Panc1 (cell line): ENCODE results near the gene PIPOX. TPM values are rescaled to one million over a fixed set of nuclear protein-coding genes. Genes with fewer than 3 reads are reported as not detected.

Experiments used
- ATAC-seq: fragments of 200-7000 bp; cut with Tn5 transposase; 2 replicates; pipeline ENCODE4 v1.9.1; 2020; ENCODE audit warnings: mild to moderate bottlenecking, moderate library complexity
- BruUV-seq: library from RNA; stranded (reverse); fragments of 400-500 nt; replicated peaks from 2 replicates; lab custom pipeline; 2021; lab: Mats Ljungman, UMichigan
- CTCF ChIA-PET: fragments of 300-600 bp; sonication (Branson Sonifier 250); formaldehyde crosslinking; loops from one replicate; lab custom pipeline; 2022; ENCODE audit warnings: antibody characterized with exemption; lab: Charles Lee
- POLR2A ChIA-PET: fragments of 300-600 bp; sonication (Branson Sonifier 250); formaldehyde crosslinking; loops from one replicate; lab custom pipeline; 2022; ENCODE audit warnings: antibody characterized with exemption; lab: Charles Lee
- DNase-seq: peaks from one replicate; pipeline ENCODE4 v3.0.0-alpha.2; 2010; ENCODE audit warnings: low read depth, low spot score
- H3K27ac ChIP-seq: 2 replicates; pipeline ENCODE4 v1.5.1; 2011; ENCODE audit warnings: mild to moderate bottlenecking, low read length, inconsistent platforms
- H3K27me3 ChIP-seq: fragments of 200-500 bp; sonication (Bioruptor generic); 2 replicates; pipeline ENCODE4 v1.6.0; 2014; ENCODE audit warnings: low read length, inconsistent platforms; ENCODE audit not compliant: control insufficient read depth, insufficient read depth
- H3K36me3 ChIP-seq: fragments of 200-500 bp; sonication (Bioruptor generic); 2 replicates; pipeline ENCODE4 v1.5.1; 2014; ENCODE audit warnings: inconsistent platforms, mild to moderate bottlenecking, low read length, moderate library complexity; ENCODE audit not compliant: control insufficient read depth, insufficient read depth
- H3K4me1 ChIP-seq: 2 replicates; pipeline ENCODE4 v1.5.1; 2011; ENCODE audit warnings: inconsistent platforms, mild to moderate bottlenecking, low read length, moderate library complexity; ENCODE audit not compliant: control insufficient read depth, insufficient read depth
- H3K4me3 ChIP-seq, 2 experiments: 2 replicates each; pipeline ENCODE4 v1.5.1; 2011 to 2012; ENCODE audit warnings: low read depth in 2 of 2, low read length in 2 of 2, mild to moderate bottlenecking in 2 of 2, inconsistent platforms in 1 of 2, moderate library complexity in 1 of 2
- H3K9me3 ChIP-seq: fragments of 200-500 bp; sonication (Bioruptor generic); 2 replicates; pipeline ENCODE4 v1.5.1; 2014; ENCODE audit warnings: low read depth, mild to moderate bottlenecking, inconsistent platforms, low read length, moderate library complexity; ENCODE audit not compliant: control insufficient read depth, insufficient read depth
- CTCF ChIP-seq: fragments of 450-650 bp; IDR thresholded peaks from 2 replicates; pipeline ENCODE4 v1.5.1; 2017; ENCODE audit warnings: mild to moderate bottlenecking
- POLR2AphosphoS5 ChIP-seq: IDR thresholded peaks from 2 replicates; pipeline ENCODE4 v1.6.1; 2012; ENCODE audit warnings: mild to moderate bottlenecking, low read depth, low read length, moderate library complexity
- REST ChIP-seq, 2 experiments: IDR thresholded peaks; 2 replicates each; pipeline ENCODE4 v1.6.1; 2011 to 2012; ENCODE audit warnings: low read depth in 2 of 2, control low read depth in 1 of 2, low read length in 1 of 2, mild to moderate bottlenecking in 1 of 2, moderate library complexity in 1 of 2; ENCODE audit not compliant: insufficient read depth in 1 of 2
- SIN3A ChIP-seq: IDR thresholded peaks from 2 replicates; pipeline ENCODE4 v1.6.1; 2012; ENCODE audit warnings: low read depth, mild to moderate bottlenecking, low read length, moderate library complexity, borderline replicate concordance; ENCODE audit not compliant: insufficient read depth
- TCF7L2 ChIP-seq: IDR thresholded peaks from 2 replicates; pipeline ENCODE4 v1.6.1; 2011; ENCODE audit warnings: mild to moderate bottlenecking, low read depth, low read length, inconsistent platforms
- in situ Hi-C: cut with HindIII; loops from 2 replicates; pipeline ENCODE4 v1.10.0; 2016; ENCODE audit warnings: low sequenced_read_pairs, low pct_unique_long_range_greater_than_20kb
- intact Hi-C: fragments of 100-400 bp; cut with micrococcal nuclease; formaldehyde crosslinking; loops from one replicate; pipeline ENCODE4 v1.10.0; 2022; ENCODE audit not compliant: unreplicated experiment
- total RNA-seq: library from RNA; stranded (reverse); gene quantifications from one replicate; pipeline ENCODE4 v1.2.1, GENCODE V29; 2021; ENCODE audit not compliant: unreplicated experiment

The PIPOX gene
- total RNA-seq, 1 experiment from 2014 or later: 2.4 TPM

- CTCF ChIA-PET: no interaction called here
- Histone ChIP-seq H3K27ac (no peak overlapping the region), H3K27me3 (peaks cover 23% of the 10 kb centered on the region; the same call in 1 of the 2 replicates), H3K4me3 (no peak overlapping the region), H3K9me3 (no peaks in the 10 kb centered on the region), H3K36me3 (no peaks in the 10 kb centered on the region), H3K4me1 (no peaks in the 10 kb centered on the region; the same call in 1 of the 2 replicates)
- POLR2A ChIA-PET: no interaction called here
- intact Hi-C loops: no loop called here
- TF ChIP-seq REST (IDR thresholded peaks at IDR 0.05; ENCODE audit: insufficient read depth in 1 of 2, low read depth in 2 of 2, low read length in 1 of 2): no peak
- no peak for TF ChIP-seq TCF7L2
- no peak for TF ChIP-seq POLR2AphosphoS5
- no peak for TF ChIP-seq CTCF
- no peak for TF ChIP-seq SIN3A
- no TSS peak for BruUV-seq
- in situ Hi-C loops: no loop called here
- ATAC-seq (no peak), DNase-seq (no peak)
Measured at GRCh38 chr17:29002811-29003210, 40.1 kb upstream of the PIPOX start.

DNA sequence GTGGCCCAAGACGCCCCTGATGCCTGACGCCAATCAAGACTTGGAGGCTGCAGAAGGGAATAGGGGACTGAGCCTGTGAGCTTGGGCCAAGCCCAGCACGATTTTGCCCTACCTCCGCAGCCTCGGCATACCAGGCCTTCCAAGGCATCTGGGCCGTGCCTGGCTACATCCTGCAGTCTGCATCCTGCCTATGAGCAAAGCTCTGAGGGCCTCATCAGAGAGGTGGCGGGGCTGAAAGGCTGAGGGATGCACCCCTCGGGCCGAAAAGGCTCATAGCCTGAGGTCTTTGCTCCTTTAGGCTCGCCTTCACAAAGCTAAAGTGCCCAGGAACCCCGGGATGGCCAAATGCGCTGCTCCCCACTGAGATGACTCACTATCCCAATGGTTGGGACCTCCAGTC lies 39.7 kb upstream of the PIPOX start:
- ChIA-PET CTCF (no interaction called here), POLR2A (no interaction called here)
- Histone ChIP-seq H3K36me3 (no peaks in the 10 kb centered on the region), H3K9me3 (no peaks in the 10 kb centered on the region), H3K27ac (no peak overlapping the region), H3K4me3 (no peak overlapping the region), H3K27me3 (peaks cover 26% of the 10 kb centered on the region; the same call in 1 of the 2 replicates), H3K4me1 (no peaks in the 10 kb centered on the region; the same call in 1 of the 2 replicates)
- in situ Hi-C loops: no loop called here
- DNase-seq (no peak), ATAC-seq (no peak)
- no TSS peak for BruUV-seq
- TF ChIP-seq SIN3A (no peak), POLR2AphosphoS5 (no peak), CTCF (no peak), TCF7L2 (no peak), REST (IDR thresholded peaks at IDR 0.05; ENCODE audit: insufficient read depth in 1 of 2, low read depth in 2 of 2, low read length in 1 of 2) (no peak)
- intact Hi-C loops: no loop called here
